GM18507 (cell line): ENCODE results near the gene CUBN.

ENCODE experiments used
- DNase-seq: peaks from one replicate; pipeline ENCODE4 v3.0.0; 2011; ENCODE audit warnings: low read depth; ENCODE audit not compliant: insufficient read length; ENCODE audit errors: extremely low spot score
- FAIRE-seq: peaks from 2 replicates; lab custom pipeline; 2011; peaks lifted over from hg19 to GRCh38; lab: Jason Lieb, UNC

Gene CUBN

GRCh38 chr10:16820421-16820820, 309.2 kb downstream of the CUBN start:
- FAIRE-seq: no peak

DNA sequence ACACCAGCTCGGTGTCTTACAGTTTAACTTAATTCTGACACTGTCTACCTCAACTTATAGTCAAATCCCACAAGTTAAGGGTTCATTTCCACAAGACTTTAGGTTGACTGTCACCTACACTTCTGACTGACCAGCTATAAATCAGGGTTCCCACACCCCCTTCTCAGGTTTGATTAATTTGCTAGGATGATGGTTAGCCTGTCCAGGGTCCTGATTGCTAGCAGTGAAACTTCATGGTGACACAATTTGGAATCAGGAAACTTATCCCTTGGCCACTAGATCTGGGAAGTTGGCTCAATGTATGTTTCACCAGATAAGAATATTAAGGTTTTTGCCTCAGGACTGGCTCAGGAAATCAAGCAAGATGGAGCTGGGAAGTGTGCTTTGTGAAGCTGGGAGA, 309.6 kb downstream of the CUBN start:
- no peak for FAIRE-seq
- no peak for DNase-seq

More at GRCh38 chr10:16820421-16820820, 309.2 kb downstream of the CUBN start:
- no peak for DNase-seq

- no peak for DNase-seq
Measured at GRCh38 chr10:16819436-16819835, 310.2 kb downstream of the CUBN start.

DNA sequence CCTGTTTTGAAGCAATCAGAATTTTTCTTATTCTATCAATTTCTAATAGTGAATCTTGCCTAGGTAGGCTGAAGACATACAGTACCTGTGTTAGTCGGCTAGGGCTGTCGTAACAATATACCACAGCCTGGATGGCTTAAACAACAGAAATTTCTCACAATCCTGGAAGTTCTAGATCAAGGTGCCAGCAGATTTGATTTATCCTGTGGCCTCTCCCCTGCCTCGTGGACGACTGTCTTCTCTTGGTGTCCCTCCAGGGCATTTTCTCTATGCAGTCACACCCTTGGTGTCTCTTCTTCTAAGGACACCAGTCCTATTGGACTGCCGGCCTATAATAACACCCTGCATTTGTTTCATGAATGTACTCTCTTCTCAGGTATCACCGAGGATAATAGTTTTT, 310.6 kb downstream of the CUBN start:
- no peak for FAIRE-seq
- no peak for DNase-seq

More at GRCh38 chr10:16819436-16819835, 310.2 kb downstream of the CUBN start:
- no peak for FAIRE-seq

GRCh38 chr10:16817125-16818019, 312.2 kb downstream of the CUBN start, which contains the start of gene RSU1:
RSU1 (minus strand) TSS chr10:16817424; CDS start chr10:16817081, 343 bp downstream.
- FAIRE-seq (peak; percentile 99), DNase-seq (peak; percentile 95)

GRCh38 chr10:16816830-16817124, 312.8 kb downstream of the CUBN start:
- DNase-seq: no peak
- no peak for FAIRE-seq

DNA sequence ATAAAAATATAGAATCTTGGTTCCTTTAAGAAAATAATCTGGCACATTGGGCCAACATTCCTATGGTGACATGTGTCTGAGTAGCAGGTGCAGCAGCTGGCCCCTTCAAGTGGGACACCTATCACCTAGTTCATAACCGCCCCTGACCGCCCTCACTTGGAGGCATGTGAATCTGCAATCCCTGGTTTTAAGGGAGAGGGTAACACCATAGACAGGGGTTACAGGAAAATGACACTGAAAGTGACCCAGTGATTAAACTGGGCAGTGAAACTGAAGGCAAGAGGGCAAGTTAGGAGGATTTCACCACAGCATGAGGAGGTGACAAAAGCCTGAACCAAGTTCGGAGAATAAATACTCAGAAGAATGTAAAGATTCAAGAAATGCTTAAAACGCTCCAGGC, 313.4 kb downstream of the CUBN start:
- no peak for DNase-seq
- no peak for FAIRE-seq

DNA sequence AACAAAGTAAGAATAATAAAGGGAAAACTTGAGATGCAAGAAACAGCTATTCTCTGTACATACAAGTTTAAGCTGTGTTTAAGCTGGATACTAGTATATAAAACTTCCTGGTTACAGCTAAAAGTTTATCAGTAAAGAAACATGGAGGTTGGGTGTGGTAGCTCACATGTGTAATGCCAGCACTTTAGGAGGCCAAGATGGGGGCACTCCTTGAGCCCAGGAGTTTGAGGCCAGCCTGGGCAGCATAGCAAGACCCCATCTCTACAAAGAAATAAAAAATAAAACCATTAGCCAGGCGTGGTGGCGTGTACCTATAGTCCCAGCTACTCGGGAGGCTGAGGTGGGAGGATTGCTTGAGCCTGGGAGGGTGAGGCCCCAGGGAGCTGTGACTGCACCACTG, 315.6 kb downstream of the CUBN start:
- FAIRE-seq (no peak), DNase-seq (no peak)

DNA sequence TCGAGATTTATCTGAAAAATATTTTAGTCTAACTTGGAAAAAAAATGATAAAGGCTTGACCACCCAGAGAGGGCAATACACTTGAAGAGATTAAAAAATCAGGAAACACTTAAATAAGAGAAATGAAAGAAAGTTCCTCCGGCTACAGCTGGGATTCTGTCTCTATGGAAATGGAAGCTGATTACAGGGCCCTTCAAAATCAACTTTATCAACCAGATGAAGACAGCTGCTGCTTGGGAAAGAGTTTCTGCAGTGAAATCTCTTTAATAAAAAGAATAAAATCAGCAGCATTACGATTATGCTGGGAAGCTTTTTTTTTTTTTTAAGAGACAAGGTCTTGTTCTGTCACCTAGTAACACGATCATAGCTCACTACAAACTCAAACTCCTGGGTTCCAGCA, 316.9 kb downstream of the CUBN start:
- FAIRE-seq: no peak

DNA sequence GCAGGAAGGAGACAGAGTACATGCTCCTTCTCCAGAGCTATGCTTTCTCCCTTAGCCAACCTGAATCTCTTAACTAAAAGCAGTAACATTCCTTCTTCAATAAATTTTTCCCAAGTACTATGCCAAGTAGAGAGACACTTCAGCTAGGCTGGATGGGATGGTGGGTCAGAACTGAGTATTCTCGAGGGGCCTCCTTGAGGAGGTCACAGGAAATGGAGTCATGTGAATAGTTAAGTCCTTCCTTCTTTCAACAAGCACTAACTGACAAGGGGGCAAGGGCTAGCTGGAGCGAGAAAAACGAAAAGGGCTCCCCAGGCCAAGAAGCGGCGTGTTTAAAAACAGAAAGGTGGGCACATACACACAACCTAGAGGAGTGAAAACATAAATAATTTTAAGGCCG, 317.8 kb downstream of the CUBN start:
- FAIRE-seq (no peak), DNase-seq (no peak)

More for the DNA sequence above, 316.9 kb downstream of the CUBN start:
- DNase-seq: no peak

DNA sequence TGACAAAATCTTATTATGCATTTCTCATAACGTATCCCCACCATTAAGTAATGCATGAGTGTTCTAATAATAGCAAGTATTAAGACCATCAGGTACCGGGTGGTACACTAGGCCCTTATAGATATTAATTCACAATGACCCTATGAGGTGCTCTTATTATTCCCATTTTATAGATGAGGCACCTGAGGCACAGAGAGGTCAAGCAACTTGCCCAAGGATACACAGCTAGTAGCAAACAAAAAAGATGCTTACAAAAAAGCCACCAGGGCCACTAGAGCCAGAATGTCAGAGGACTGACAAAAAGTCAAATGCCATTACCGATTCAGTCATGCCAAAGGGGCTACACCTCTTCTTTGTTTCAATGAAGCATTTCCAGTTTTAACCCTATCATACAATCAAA, 318.3 kb downstream of the CUBN start:
- DNase-seq (no peak), FAIRE-seq (no peak)

- FAIRE-seq (peak; percentile 47), DNase-seq (peak; percentile 29)
Measured at GRCh38 chr10:16809074-16809718, 320.4 kb downstream of the CUBN start.

- DNase-seq (no peak), FAIRE-seq (no peak)
Measured at GRCh38 chr10:16804123-16804522, 325.5 kb downstream of the CUBN start.

GRCh38 chr10:16803464-16803863, 326.1 kb downstream of the CUBN start:
- DNase-seq (no peak), FAIRE-seq (no peak)

DNA sequence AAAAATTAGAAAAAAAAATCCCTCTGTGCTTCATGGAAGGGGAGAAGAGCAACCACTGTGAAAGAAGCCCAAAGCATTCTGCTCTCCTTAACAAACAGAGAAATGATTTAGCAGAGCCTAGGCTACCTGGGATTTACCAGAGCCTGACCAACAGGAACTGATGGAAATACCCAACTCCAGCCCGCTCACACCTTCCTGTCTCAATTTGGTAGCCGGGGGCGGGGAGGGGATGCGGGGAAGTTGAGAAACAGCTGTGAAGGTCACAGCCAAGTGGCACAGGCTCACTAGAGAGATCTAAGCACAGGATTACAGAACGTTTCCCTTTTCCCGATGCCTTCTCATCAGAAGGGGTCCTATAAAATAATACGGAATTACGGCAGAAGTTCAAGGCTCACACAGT, 330.0 kb downstream of the CUBN start:
- peak; percentile 68 for FAIRE-seq
- DNase-seq: no peak

DNA sequence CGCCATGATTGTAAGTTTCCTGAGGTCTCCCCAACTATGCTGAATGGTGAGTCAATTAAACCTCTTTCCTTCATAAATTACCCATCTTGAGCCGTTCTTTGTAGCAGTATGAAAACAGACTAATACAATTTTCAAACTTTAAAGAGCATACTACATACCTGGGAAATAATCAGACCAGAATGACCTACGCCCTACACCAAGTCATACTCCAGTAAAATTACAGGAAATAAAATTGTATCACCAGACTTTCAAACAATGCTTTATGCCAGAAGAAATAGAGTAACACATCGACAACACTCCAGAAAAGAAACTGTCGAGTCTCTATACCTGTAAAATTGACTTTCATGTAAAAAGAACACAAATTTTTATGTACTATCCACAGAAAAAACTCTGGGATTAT, 331.0 kb downstream of the CUBN start:
- FAIRE-seq: no peak

DNA sequence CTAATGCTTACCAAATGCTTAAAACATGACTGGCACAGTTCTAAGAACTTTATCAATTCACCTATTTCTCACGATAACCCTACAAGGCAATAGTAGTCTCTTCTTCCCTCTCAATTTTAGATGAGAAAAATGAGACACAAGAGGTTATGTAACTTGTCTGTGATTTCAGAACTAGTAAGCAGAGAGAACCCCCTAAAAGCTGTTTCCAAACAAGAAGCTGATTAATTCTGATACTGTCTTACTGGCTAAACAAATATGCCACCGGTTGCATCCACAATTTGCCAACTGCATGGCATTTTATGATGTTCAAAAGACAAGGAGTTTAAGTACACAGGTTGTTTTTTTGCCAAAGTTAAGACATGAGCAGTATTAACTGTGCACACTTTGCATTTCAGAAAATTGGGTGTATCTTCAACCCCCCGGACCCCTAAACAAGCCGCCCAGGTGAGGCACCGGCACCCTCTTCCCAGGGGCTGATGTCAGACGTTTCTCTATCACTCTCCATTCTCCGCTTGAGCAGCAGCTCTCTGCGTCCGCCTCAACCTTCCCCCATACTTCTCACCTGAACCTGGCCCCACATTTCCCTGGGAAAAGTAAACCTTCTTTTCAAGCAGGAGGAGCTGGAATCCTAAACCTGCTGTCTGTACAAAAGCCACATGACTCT, 334.1 kb downstream of the CUBN start:
- DNase-seq (no peak), FAIRE-seq (no peak)

More for the DNA sequence above, 331.0 kb downstream of the CUBN start:
- DNase-seq: no peak

GRCh38 chr10:16794005-16794404, 335.6 kb downstream of the CUBN start:
- FAIRE-seq: no peak
- no peak for DNase-seq

DNA sequence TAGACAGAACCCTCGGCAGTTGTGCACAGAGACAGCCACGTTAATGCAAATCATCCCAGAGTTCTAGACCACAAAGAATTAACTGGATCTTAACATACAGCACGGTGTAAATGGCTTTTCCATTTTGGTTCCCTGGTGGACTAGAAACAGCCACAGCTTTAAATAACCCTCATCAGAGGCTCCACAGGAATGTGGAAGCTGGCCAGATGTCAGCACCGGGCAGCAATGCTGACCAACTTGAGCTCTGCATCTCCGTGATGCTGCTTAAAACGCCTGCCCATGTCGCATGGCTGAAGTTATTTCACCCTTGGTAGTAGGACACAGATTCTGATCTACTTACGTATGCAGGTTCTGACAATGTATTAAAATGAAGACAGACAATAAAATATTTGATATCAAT, 336.9 kb downstream of the CUBN start:
- DNase-seq (no peak), FAIRE-seq (no peak)

DNA sequence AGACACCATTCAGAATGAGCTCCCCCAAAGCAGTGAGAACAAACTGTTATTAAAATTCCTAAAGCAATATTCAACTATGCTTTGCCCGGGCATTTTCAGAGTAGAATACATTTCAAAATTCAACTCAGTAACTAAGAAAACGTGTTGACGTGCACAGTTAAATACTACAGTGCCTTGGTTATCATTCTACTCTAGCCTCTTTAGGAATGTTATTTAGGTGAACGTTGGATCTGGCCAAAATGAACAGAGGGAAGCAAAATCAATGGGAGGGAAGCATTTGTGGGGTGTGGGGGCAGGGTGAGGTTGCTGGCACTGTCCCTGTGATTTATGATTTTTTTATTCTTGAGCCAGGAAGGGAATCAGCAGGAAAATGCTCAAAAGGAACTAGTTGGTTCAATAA, 339.8 kb downstream of the CUBN start:
- FAIRE-seq: no peak
- no peak for DNase-seq
